Skin of body (tissue), 2 donors: ENCODE results near the gene C4orf17. TPM values are rescaled to one million over a fixed set of nuclear protein-coding genes. Genes with fewer than 3 reads are reported as not detected.
"Not testable (repeated sequence)": the region's sequence is repeated elsewhere in the genome, so short reads cannot be mapped to it uniquely, and the experiment has no call there.

Source experiments
- DNase-seq: peaks from one replicate; lab custom pipeline; 2025; lab: John Stamatoyannopoulos, UW
- total RNA-seq: library from RNA; depleted of rRNA; stranded (reverse); fragments of >200 nt; gene quantifications from one replicate; pipeline ENCODE4 v1.2.3, GENCODE V29; 2014

C4orf17 gene
- not detected for total RNA-seq

DNA sequence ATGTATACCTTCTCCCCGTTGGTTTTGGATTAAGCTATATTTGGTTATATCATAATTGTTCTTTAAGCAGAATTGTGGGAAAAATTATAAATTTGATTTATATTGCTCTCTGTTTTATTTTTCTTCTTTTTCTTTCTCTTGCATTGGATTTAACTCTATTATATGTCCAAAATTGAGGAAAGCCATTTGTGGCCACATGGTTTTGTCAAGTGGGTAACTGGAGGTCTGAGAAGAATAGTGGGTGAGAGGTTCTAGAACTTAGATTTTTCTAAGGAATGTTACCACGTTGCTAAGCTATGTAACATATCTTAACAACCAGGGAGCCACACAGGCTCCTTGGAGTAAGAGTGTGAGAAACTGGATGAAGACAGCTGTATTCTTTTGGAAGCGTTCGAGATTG lies at the start of gene C4orf17:
Gene C4orf17, plus strand, starts transcription at position 301 of the 400 bp plus-strand sequence. CDS start 2,061 bp downstream, outside the sequence.
- DNase-seq = no peak

DNA sequence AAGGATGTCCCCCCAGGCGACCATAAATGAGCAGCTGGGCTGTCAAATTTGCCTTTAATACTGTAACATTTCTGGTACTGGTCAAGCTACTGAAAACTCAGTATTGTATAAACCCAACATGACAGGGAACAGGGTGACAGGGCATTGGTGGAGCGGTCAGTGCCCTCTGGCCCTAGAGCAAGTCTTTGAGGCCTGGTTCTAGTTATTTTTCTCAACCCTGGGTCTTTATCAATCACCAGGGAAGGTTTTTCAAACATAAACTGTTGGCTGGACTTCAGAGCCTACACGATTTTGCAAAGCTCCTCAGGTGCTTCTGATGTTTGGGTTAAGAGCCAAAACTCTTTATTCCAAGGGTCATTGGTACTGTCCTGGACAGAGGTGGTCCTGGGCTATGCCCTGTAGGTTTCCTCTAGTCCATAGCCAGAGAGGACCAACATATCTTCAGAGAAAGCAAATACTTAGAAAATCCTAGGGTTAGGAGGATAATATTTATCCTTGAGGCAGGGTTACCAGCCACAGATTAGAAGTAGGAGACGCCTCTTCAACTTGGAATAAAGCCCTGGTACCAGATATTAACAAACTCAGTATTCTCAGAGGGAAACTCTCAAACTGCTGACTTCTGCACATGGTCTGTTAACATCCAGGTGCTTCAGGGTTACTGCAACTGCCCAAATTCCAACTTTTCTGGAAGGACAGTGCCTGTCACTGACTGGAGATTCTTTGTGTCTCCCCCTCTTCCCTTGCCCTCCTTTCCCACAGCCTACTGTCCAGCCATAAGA lies 49.0 kb upstream of the C4orf17 start:
- DNase-seq = no peak

DNA sequence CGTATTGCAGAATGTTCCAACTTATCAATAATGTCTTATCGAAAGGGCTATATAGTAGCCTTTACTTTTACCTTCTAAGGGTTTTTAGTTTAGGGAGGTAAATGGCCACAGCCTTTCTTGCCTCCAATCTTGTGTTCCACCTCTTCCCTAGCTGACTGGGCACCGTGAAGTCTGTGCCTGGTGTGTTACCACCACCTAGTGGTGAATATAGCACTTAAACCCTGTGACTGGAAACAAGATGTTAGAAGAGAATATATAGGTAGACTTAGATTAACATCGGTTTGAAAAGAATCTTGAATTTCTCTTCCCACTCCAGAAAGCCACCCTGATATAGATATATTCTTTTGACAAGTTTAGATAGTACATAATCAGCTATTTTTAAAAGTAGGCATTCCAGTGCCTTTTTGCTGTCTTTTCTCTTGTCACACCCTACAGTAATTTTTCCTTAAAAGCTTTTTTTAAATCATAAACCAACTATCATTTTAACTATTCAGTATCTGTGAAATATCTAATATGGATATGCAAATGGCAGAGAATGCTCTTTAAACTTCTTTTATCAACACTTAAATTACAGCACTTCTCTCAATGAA lies 47.9 kb upstream of the C4orf17 start:
- DNase-seq = peak; percentile 59

DNA sequence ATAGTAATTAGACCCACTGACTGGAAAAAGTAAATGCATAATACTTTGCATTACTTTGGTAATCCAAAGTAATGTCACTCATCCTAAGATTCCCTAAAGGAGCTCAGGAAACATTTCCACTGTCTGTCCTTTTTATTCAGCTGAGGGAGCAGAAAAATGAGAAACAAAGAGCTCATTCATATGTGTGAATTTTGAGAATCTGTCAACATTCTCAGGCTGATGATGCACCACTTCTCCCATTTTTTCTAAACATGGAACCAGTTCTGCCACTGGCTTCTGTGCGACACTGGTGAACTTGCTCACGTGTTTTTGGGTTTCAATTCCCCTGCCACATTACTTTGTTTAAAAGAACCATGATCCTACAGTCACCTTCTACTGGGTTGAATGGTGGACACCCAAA lies 47.3 kb upstream of the C4orf17 start:
- no peak for DNase-seq

DNA sequence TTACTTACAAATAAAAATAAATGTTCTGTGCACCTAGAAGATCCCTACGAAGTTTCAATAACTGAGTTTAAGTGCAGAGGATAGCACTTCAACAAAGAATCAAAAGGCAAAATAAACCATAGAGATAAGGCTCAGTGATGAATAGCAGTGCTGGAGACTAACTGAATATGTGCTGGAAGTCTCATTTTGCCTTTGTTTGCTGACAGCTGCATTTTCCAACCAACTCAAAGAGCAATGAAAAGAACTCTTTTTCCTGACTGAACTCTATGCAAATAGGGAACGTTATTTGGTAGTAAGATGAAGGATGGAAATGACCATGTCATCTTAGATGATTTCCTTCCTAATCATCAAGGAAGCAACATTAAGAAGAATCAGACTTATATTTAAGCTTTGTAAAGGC lies 42.9 kb upstream of the C4orf17 start:
- DNase-seq = no peak

DNA sequence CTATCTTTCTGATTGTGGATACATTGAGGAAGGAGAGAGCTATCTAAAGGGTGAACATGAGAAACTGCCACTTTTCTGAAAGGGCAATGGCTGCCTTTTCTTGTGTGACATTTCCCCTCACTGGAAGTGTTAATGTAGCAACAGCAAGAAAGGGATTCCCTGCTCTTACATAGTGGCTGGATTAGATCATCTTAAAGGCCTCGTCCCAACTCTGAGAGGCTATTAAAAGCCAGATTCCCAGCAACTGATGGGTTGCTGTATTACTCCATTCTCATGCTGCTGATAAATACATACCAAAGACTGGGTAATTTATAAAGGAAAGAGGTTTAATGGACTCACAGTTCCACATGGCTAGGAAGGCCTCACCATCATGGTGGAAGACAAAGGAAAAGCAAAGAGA lies 41.9 kb upstream of the C4orf17 start:
- no peak for DNase-seq

DNA sequence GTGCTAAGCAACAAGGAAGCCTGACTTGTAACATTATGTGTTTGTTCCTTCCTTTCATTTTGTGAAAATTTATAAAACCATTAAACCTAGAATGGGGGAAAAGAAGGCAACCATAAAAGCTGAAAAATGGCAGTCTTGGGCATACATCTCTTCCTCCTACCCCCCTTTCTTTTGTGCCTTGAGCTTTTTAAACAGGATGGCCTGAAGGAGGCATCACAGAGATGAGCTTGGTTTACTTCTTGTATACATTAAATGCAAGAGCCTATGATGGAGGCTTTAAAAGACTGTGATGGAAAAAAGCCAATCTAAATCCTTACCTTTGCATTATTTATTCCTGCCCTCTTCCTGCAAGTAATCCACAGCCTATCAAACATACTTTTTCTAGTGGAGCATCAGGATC lies 39.5 kb upstream of the C4orf17 start:
- DNase-seq = no peak

DNA sequence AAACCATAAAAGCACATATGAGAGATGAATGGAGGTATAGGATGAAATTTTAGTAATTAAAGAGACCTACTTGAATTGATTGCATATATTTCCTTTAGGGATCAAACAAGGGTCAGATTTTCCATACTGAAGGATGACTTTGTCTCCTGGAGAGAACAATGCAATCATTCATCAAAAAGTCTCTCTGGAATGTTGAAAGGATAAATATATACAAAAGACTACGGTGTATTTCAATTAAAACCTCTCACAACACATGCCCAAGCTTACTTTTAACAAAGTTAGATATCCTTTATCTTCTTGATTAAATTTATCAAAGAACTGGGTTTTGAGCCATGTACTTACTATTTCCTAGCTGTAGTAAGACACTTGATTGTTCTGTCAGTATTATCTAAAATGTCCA lies 38.9 kb upstream of the C4orf17 start:
- DNase-seq = no peak

DNA sequence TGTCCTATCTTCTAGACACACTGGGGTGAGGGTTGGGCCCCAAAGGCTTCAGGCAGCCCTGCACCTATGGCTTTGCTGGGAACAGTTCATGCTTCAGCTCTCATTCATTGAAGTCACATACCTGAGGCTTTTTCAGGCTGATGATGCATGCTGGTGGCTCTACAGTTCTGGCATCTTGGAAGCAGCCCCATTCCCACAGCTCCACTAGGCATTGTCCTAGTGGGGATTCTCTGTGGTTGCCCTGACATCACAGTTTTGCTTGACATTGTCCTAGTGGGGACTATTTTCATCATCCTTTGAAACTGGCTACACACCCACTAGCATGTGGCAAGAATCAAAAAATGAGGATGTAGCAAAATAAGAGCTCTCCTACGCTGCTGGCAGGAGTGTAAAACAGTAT lies 37.7 kb upstream of the C4orf17 start:
- DNase-seq = no peak

DNA sequence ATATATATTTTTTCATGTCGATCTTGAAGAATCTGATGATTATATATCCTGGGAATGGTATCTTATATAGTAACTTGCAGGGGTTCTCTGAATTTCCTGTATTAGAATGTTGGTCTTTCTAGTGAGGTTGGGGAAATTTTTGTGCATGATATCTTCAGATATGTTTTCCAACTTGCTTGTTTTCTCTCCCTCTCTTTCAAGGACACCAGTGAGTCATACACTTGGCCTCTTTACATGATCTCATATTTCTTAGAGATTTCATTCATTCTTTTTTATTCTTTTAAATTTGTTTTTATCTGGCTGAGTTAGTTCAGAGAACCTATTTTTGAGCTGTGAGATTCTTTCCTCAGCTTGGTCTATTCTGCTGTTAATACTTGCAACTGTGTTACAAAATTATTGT lies 27.2 kb upstream of the C4orf17 start:
- DNase-seq = no peak

DNA sequence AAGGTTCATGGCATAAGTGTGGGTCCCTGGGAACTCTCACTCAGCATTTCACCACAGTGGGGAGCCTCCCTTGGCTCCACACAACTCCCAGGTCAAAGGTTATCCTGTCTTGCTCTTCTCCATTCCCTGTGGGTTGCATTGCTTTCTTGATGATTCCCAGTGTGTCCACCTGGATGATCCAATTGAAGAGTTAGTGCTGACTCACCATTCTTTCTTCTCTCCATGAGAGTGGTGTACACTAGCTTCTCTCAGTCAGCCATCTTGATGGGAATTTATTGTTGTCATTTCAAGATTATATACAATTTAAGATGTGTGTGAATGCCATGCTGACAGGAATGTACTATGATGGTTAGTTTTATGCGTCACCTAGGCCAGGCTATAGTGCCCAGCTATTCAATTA lies 25.6 kb upstream of the C4orf17 start:
- no peak for DNase-seq

DNA sequence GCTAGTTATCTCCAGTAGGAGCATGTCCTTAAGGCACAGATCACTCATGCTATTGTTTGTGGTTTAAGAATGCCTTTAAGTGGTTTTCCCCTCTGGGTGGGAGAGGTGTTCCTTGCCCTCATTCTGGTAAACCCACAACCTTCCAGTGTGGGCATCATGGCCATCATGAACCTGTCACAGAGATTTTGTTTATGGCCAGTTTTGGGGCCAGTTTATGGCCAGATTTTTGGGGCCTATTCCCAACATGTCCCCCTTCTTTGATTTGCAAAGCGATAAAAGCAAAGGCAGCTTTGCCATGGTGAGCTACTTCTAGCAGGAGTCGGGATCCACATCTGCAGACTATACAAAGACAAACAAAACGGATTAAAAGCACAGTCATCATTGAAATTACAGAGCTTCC lies 24.2 kb upstream of the C4orf17 start:
- not testable (repeated sequence) for DNase-seq

DNA sequence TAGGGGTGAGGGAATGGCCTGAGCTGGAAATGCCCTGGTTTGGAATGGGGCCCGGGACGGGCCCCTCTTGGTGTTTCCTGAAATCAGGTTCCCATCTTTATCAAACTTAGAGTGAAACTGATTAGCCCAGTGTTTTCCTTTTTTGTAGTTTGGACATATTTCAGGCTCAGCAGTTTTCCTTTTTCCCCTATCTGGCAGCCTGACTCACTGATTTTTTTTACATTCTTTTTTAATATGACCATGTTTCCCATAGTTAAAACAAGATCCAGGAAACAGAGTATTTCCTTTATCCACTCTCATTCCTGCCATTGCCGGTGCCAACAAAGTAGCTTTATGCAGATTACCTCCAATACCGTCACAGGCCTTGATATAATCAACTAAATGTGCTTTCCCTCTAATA lies 20.5 kb upstream of the C4orf17 start:
- no peak for DNase-seq

DNA sequence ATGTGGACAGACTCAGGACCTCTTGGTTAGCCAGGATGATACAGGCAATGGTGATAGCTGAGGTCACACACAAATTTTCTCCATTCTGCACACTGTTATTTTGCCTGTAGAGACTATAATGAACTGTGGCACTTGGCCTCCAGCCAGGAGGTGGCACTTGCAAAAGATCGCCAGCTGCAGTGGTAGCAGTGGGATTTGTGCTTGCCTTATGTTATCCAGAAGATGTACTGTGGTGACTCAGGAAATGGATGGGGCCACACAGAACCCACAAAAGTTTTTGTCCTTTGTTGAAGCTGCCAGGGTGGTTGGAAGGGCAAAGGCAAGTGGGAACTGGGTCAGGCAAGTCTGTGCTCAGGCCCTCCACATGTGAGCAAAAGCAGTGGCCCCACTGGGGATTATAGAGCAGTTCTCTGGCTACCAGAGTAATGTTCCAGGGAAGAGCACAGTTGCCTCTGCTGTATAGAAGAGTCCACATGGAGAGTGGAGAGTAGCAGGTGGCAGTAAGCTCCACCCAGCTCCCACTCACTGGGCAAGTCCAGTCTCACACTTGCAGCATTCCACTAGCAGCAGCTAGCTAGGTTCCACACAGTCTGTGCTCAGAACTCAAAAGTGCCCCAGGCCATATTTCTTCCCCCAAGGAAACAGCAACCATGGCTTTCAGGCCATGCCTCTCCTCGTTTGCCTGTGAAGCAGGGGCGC lies 5.9 kb upstream of the C4orf17 start:
- no peak for DNase-seq

DNA sequence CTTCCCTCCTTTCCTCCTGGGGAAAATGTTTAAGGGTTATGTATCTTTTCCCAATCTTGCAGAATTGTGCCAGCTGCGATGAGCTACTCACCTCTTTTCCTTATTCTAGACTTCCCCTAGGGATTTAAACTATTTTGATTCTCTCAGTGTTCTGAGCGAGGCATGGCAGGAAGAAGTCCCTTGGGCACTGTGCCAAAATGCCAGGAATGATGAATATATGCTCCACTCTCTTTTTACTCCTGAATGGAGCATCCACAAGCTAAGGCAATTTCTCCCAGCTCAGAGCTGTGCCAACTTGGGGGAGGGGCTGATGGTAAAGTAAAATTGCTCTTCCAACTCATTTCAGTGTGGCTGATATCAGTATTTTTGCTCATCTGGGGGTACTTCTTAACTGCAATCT lies 4.0 kb upstream of the C4orf17 start:
- no peak for DNase-seq

DNA sequence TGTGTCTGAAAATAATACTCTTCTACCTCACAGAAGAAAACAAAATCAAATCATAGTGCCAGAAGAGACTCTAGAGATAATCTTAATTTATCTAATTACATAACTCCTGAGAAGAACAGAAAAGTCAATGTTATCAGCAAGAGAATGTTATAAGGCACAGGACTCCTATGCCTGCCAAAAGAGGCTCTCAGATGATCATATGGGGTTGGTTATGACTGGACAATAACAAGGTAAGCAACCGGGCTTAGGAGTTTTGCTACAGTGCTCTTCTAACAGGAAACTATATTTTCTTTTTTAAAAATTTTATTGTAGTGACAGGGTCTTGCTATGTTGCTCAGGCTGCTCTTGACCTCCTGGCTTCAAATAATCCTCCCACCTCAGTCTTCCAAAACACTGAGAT lies 3.5 kb upstream of the C4orf17 start:
- DNase-seq = no peak

DNA sequence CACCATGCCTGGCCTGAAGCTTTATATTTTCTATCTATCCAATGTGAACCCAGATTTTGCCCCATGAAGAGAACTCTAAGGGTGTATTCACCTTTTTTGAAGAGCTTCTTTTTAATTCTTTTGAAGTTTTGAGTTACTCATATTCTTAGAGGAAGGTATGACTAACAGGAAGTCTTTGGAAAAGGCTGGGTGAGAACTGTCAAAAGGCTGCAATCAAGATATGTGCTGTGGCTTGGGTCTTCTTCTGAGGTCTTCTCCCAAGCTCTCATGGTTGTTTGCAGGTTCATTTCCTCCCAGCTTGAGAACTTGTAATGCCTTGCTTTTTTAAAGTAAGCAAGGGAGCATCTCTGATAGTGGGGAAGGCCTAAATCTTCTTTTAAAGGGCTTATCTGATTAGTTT lies 3.1 kb upstream of the C4orf17 start:
- no peak for DNase-seq

DNA sequence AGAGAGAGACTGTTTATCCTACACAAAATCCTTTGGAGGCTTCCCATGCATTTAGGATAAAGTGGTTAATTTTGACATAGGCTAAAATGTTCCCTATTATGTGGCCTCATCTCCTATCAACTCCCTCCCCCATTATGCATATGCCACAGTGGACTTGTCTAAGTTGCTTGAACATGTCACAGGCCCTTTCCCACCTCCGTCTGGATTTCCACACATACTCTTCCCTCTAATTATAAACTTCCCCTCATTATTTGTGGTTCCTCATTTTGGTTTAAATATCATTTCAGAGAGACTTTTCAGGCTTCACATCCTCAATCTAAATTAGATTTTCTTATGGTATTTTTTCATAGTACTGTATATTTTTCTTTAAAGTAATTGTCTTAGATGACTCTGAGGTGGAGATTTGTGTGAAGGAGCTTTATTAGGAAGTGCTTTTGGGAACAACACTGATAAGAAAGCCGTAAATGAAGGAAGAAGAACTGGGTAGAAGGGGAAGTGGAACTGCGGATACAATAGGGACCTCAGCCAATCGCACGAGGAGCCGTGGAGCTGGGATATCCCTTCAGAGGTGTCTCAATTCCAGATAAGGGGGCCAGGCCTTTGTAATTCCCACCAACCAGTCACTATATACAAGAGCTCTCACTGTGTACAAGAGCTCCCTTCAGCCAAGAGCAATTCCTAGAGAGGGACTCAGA lies 7.9 kb downstream of the C4orf17 start:
- DNase-seq = no peak

DNA sequence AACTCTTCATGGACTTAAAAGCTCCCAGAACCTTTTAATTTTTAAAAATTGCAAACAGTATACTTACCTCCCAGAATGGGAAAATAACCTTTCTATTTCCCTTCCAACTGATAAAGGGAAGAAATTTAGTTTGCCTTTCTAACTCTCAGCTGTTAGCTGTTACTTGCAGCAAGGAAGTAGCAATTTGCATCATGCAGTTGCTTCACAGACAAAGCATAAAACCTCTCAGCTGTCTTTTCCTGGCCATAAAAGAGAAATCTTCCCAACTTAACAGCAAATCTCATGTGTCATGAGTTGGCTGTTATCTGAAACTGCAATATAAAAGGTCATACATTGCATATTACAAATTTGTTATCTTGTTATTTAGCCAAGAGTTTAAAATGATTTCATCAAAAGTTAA lies 18.4 kb downstream of the C4orf17 start:
- no peak for DNase-seq

DNA sequence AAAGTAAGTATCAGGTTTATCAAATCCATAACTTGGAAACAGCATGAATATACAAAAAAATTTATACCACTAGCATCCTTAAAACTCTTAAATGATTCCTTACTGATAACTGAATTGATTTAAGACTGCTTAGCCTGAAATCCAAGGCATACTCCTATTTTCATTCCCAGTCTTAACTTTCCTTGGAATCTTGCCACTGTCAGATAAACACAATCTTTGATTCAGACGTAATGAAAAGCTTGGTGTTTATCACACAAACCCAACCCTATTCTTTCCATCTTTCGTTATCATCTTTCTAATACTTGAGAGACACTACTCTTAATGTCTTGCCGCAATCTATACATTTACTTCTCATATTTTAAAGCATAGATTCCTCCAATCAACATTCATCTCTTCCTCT lies 19.1 kb downstream of the C4orf17 start:
- no peak for DNase-seq

DNA sequence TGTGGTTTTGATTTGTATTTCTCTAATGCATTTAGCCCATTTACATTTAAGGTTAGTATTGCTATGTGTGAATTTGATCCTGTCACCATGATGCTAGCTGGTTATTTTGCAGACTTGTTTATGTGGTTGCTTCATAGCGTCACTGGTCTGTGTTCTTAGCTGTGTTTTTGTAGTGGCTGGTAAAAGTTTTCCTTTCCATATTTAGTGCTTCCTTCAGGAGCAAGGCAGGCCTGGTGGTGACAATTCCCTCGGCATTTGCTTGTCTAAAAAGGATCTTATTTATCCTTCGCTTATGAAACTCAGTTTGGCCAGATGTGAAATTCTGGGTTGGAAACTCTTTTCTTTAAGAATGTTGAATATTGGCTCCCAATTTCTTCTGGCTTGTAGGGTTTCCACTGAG lies 23.9 kb downstream of the C4orf17 start:
- DNase-seq = not testable (repeated sequence)

DNA sequence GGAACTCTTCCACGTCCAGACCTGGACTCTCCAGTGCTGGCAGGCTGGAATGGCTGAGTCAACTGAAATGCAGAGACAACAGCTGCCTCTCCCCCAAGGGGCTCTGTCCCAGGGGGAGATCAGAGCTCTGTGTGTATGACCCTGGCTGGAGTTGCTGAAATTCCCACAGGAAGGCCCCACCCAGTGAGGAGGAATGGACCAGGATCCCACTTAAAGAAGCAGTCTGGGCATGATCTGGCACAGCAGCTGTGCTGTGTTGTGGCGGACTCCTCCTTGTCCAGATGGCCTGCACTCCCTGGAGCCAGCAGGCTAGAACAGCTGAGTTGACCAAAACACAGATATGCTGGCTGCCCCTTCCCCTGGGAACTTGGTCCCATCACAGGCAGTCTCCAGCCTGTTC lies 25.4 kb downstream of the C4orf17 start:
- no peak for DNase-seq
